AG09309 (cell line): ENCODE results near the gene CCDC107.
A peak's percentile ranks its signal among the peaks of the same experiment; 100 is the strongest.
"Not testable (repeated sequence)": the region's sequence is repeated elsewhere in the genome, so short reads cannot be mapped to it uniquely, and the experiment has no call there.

Source experiments
- DNase-seq: peaks from one replicate; pipeline ENCODE4 v3.0.0-alpha.2; 2010; ENCODE audit warnings: low read depth
- H3K4me3 ChIP-seq: 2 replicates; pipeline ENCODE4 v1.5.1; 2011; ENCODE audit warnings: mild to moderate bottlenecking, low read depth, low read length, moderate library complexity; ENCODE audit not compliant: control insufficient read depth
- TF ChIP-seq, protein P1 (sequence below): IDR thresholded peaks from 2 replicates; pipeline ENCODE4 v1.5.1; 2011; ENCODE audit warnings: mild to moderate bottlenecking, low read depth, low read length, inconsistent platforms; ENCODE audit not compliant: insufficient read depth, control insufficient read depth; ENCODE audit errors: missing control alignments

CCDC107 gene

GRCh38 chr9:35639631-35640030 lies 18.5 kb upstream of the CCDC107 start:
- DNase-seq = no peak
- TF ChIP-seq, protein P1, sequence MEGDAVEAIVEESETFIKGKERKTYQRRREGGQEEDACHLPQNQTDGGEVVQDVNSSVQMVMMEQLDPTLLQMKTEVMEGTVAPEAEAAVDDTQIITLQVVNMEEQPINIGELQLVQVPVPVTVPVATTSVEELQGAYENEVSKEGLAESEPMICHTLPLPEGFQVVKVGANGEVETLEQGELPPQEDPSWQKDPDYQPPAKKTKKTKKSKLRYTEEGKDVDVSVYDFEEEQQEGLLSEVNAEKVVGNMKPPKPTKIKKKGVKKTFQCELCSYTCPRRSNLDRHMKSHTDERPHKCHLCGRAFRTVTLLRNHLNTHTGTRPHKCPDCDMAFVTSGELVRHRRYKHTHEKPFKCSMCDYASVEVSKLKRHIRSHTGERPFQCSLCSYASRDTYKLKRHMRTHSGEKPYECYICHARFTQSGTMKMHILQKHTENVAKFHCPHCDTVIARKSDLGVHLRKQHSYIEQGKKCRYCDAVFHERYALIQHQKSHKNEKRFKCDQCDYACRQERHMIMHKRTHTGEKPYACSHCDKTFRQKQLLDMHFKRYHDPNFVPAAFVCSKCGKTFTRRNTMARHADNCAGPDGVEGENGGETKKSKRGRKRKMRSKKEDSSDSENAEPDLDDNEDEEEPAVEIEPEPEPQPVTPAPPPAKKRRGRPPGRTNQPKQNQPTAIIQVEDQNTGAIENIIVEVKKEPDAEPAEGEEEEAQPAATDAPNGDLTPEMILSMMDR = no peak
- no peak overlapping the region for H3K4me3 ChIP-seq

DNA sequence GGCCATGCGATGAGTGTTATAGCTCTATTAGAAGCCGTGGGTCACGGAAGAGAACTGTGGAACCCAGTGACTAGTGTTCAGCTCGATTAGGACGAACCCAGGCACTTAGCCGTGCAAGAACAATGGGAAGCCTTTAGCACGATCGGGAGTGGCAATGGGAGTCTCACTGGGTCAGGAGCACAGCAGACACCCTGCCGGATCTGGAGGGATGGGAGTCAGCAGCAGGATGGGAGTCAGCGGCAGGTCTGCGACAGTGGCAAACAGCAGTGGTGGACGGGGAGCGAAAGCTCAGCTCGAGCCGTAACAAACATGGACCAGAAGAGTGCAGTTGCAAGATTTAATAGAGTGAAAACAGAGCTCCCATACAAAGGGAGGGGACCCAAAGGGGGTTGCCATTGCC lies 17.7 kb upstream of the CCDC107 start:
- not testable (repeated sequence) for H3K4me3 ChIP-seq, DNase-seq

DNA sequence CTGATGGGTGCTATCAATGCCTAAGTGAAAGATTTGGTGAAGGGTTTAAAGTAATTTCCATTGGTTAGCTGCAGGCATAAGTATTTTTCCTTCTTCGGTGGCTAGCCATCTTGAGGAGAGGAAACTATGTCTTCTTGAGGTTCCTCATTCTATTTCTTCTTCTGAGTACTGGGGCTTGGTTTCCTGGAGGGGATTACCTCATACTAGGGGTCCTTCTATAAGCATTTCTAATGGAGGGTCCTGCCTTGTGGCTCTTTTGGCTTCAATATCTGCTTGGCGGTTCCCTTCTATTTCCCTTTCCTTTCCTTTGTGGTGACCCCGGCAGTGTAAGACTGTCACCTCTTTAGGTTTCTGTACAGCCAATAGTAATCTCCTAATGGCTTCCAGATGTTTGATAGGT lies 16.6 kb upstream of the CCDC107 start:
- DNase-seq, H3K4me3 ChIP-seq: not testable (repeated sequence)

DNA sequence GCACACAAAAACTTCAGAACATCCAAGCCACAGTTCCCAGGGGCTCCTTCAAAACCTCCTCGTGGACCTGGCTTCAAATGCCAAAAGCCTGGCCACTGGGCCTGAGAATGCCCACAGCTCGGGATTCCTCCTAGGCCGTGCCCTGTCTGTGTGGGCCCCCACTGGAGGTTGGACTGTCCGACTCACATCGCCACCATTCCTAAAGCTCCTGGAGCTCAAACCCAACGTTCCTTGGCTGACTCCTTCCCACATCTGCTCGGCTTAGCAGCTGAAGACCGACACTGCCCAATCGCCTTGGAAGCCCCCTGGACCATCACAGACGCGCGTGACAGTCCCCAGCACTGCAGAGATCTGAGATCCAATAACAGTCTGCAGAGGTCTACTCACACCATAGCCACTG lies 15.0 kb upstream of the CCDC107 start:
- TF ChIP-seq, protein P1 = no peak
- H3K4me3 ChIP-seq = no peak overlapping the region
- DNase-seq = no peak

DNA sequence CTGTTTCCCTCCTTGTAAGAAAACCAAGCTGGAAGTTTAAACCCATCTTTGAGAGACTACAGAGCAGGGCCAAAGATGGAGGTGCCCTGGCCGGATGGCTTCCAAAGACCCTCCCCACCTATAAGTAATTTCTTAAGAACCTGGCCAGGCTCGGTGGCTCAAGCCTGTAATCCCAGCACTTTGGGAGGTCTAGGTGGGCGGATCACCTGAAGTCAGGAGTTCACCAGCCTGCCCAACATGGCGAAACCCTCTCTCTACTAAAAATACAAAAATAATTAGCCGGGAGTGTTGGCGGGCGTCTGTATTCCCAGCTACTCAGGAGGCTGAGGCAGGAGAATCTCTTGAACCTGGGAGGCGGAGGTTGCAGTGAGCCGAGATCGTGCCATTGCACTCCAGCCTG lies 12.4 kb upstream of the CCDC107 start:
- H3K4me3 ChIP-seq, DNase-seq: not testable (repeated sequence)

GRCh38 chr9:35646153-35646532 lies 11.9 kb upstream of the CCDC107 start:
- TF ChIP-seq, protein P1 = peak; percentile 24
- peak overlapping the region; percentile 68 for H3K4me3 ChIP-seq
- no peak for DNase-seq

DNA sequence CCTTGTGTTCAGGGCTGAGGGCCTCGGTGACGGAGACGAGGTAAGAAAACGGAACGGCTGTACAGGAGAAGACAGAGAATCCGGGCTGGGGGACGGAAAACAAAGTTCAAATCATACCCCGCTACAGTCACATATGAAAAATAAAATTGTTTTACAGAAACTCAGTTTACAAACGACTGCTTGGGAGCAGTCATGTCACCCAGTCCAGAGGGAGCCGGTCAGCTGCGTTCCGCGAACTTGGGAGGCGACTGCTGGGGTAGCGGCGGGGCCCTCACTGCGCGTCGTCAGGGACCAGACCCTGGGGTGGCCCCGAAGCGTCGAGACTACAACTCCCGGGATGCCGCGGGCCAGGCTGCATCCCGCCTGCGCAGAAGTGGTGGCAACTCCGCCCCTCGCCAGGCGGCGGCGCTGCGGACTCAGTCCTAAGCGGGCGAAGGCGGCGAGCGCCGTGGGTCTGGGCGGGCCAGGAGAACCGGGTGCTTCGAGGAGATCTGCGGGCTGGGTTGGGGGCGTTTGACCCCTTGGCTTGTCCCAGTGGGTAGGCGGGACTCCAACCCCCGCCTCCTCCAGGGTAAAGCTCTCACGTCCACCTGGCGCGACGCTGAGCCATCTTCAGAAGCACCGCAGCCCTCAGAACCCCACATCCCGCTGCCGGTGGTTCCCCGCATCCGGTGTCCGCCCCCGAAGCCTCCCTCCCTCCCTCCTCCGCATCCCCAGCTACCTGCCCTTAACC lies 11.4 kb upstream of the CCDC107 start:
- TF ChIP-seq, protein P1 = peak; percentile 88
- no peak for DNase-seq

DNA sequence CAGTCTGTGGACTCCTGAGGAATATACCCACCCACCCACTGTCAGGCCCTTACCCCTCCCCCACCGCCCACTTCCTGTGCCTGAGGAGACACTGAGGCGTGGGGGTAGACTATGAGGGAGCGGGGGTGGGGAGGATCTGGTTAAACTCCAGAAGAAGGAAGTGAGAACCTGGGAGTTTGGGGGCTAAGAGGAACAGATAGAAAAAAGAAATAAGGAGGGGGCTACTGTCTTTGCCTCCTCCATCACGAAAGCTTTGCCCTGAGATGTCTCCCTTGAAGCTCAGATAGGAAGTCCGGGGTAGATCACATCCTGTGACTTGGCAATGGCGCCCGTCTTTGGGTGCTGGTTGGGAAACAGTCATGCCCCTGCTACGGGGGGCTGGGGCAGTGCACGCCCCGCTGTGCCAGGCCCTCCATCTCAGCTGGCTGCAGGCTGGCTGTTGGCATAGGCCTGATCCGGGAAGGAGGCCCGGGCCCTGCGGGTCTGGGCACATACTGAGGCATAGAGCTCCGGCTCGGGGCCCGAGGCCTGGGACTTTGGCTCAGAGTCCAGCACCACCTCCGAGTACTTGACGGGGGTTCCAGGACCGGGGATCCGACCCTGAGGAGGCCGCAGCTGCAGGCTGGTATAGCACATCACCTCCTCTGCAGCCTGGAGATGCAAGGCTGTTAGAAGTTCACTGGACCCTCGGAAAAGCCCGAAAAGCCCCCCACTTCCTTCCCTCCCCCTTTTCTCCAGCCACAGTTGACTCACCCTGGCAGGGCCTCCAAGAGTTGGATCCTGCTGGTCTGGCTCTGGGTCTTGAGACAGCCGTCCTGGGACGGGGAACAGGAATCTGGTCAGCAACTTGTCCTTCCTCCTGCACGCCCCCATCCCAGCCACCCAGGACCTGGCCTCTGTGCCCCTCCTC lies 8.4 kb upstream of the CCDC107 start:
- H3K4me3 ChIP-seq = no peak overlapping the region
- TF ChIP-seq, protein P1 = no peak

More for the DNA sequence above, 11.4 kb upstream of the CCDC107 start:
- H3K4me3 ChIP-seq = peak overlapping the region; percentile 68

More for the DNA sequence above, 8.4 kb upstream of the CCDC107 start:
- DNase-seq = no peak
